PC-9 (cell line): ENCODE measurements around the gene SHC3. TPM values are rescaled to one million over a fixed set of nuclear protein-coding genes. Genes with fewer than 3 reads are reported as not detected.

Experiments used
- BruUV-seq: library from RNA; stranded (reverse); fragments of 400-500 nt; replicated peaks from 2 replicates; lab custom pipeline; 2021; lab: Mats Ljungman, UMichigan
- CTCF ChIA-PET: fragments of 300-600 bp; sonication (Branson Sonifier 250); formaldehyde crosslinking; loops from one replicate; lab custom pipeline; 2022; ENCODE audit warnings: antibody characterized with exemption; lab: Charles Lee
- POLR2A ChIA-PET: fragments of 300-600 bp; sonication (Branson Sonifier 250); formaldehyde crosslinking; loops from one replicate; lab custom pipeline; 2022; ENCODE audit warnings: antibody characterized with exemption; ENCODE audit not compliant: unreplicated experiment; lab: Charles Lee
- DNase-seq, 2 experiments: peaks; one replicate each; pipeline versions ENCODE4 v3.0.0 to v3.0.0-alpha.2; 2015 to 2022; ENCODE audit warnings: mixed read lengths in 1 of 2
- H2AFZ ChIP-seq: fragments of 200-600 bp; sonication (generic); 2 replicates; pipeline ENCODE4 v1.8.1; 2017; ENCODE audit warnings: antibody characterized with exemption
- H3F3A ChIP-seq: fragments of 200-600 bp; sonication (generic); 2 replicates; pipeline ENCODE4 v1.8.1; 2017; ENCODE audit warnings: antibody characterized with exemption, mild to moderate bottlenecking, low read depth; ENCODE audit not compliant: insufficient read depth
- H3K27ac ChIP-seq: fragments of 200-600 bp; sonication (generic); 2 replicates; pipeline ENCODE4 v1.6.1; 2016; ENCODE audit warnings: mixed run types
- H3K27me3 ChIP-seq: fragments of 200-600 bp; sonication (generic); 2 replicates; pipeline ENCODE4 v1.6.1; 2016; ENCODE audit warnings: low read depth, mixed run types; ENCODE audit not compliant: insufficient read depth
- H3K36me3 ChIP-seq: fragments of 200-600 bp; sonication (generic); 2 replicates; pipeline ENCODE4 v1.6.1; 2016; ENCODE audit warnings: low read depth, mixed run types
- H3K4me1 ChIP-seq: fragments of 200-600 bp; sonication (generic); replicated peaks from 2 replicates; pipeline ENCODE4 v1.6.1; 2016; ENCODE audit warnings: mixed run types; ENCODE audit not compliant: insufficient read depth
- H3K4me2 ChIP-seq: fragments of 200-600 bp; sonication (generic); 2 replicates; pipeline ENCODE4 v1.6.1; 2017; ENCODE audit warnings: mixed run types
- H3K4me3 ChIP-seq: fragments of 200-600 bp; sonication (generic); 2 replicates; pipeline ENCODE4 v1.6.1; 2016; ENCODE audit warnings: mixed run types
- H3K79me2 ChIP-seq: fragments of 200-600 bp; sonication (generic); 2 replicates; pipeline ENCODE4 v1.6.1; 2017; ENCODE audit warnings: low read depth, mixed run types
- H3K9me2 ChIP-seq: fragments of 200-600 bp; sonication (generic); 2 replicates; pipeline ENCODE4 v1.8.1; 2017; ENCODE audit warnings: mild to moderate bottlenecking; ENCODE audit not compliant: insufficient read depth
- H3K9me3 ChIP-seq: fragments of 200-600 bp; sonication (generic); 2 replicates; pipeline ENCODE4 v1.8.1; 2016; ENCODE audit warnings: low read depth; ENCODE audit not compliant: insufficient read depth
- H4K20me1 ChIP-seq: fragments of 200-600 bp; sonication (generic); 2 replicates; pipeline ENCODE4 v1.8.1; 2017; ENCODE audit not compliant: insufficient read depth
- CTCF ChIP-seq: fragments of 200-600 bp; sonication (generic); conservative IDR thresholded peaks from 2 replicates; pipeline ENCODE4 v1.6.1; 2017; ENCODE audit warnings: mixed run types, antibody characterized with exemption, mild to moderate bottlenecking, moderate library complexity
- EZH2 ChIP-seq: fragments of 200-600 bp; sonication (generic); IDR thresholded peaks from 2 replicates; pipeline ENCODE4 v1.8.0; 2017; ENCODE audit warnings: antibody characterized with exemption, low read depth
- intact Hi-C: fragments of 100-400 bp; cut with micrococcal nuclease; formaldehyde crosslinking; loops from one replicate; pipeline ENCODE4 v1.10.0; 2022; ENCODE audit not compliant: unreplicated experiment
- total RNA-seq: library from RNA; stranded (reverse); gene quantifications from 2 replicates; pipeline ENCODE4 v1.2.3, GENCODE V29; 2021

Gene SHC3
- total RNA-seq, 1 experiment from 2014 or later = 15.9 TPM

GRCh38 chr9:89011683-89012082 lies 166.9 kb downstream of the SHC3 start:
- CTCF ChIA-PET = no interaction called here
- Histone ChIP-seq H4K20me1 (no peaks in the 10 kb centered on the region), H2AFZ (no peak overlapping the region), H3K4me2 (no peak overlapping the region), H3K27me3 (no peaks in the 10 kb centered on the region), H3K9me3 (no peaks in the 10 kb centered on the region), H3K36me3 (no peaks in the 10 kb centered on the region), H3K79me2 (no peaks in the 10 kb centered on the region), H3K27ac (no peak overlapping the region), H3F3A (no peaks in the 10 kb centered on the region), H3K4me3 (no peak overlapping the region), H3K4me1 (no peaks in the 10 kb centered on the region), H3K9me2 (no peaks in the 10 kb centered on the region)
- no peak for DNase-seq
- POLR2A ChIA-PET = no interaction called here
- no TSS peak for BruUV-seq
- TF ChIP-seq CTCF = no peak
- no peak for TF ChIP-seq EZH2
- intact Hi-C loops = no loop called here

- no peaks in the 10 kb centered on the region for H3K9me2 ChIP-seq
- no peak overlapping the region for H2AFZ ChIP-seq
- no peaks in the 10 kb centered on the region for H3K79me2 ChIP-seq
- no peaks in the 10 kb centered on the region for H3K9me3 ChIP-seq
- BruUV-seq = no TSS peak
- no peaks in the 10 kb centered on the region for H3K4me1 ChIP-seq
- no peaks in the 10 kb centered on the region for H3K27me3 ChIP-seq
- no peak for DNase-seq
- no peak for TF ChIP-seq CTCF
- no peak for TF ChIP-seq EZH2
- POLR2A ChIA-PET = no interaction called here
- no peak overlapping the region for H3K4me3 ChIP-seq
- H3K4me2 ChIP-seq = no peak overlapping the region
- H4K20me1 ChIP-seq = no peaks in the 10 kb centered on the region
- no peak overlapping the region for H3K27ac ChIP-seq
- no peaks in the 10 kb centered on the region for H3K36me3 ChIP-seq
- CTCF ChIA-PET = interaction anchor here (0.6 kb wide), 1 partner anchor 166 kb away, joined by 3 read pairs; no protein-coding TSS in a partner anchor
- intact Hi-C loops = no loop called here
- H3F3A ChIP-seq = no peaks in the 10 kb centered on the region
Measured at GRCh38 chr9:89010526-89011111, 168.0 kb downstream of the SHC3 start.

- intact Hi-C loops = no loop called here
- H3K4me3 ChIP-seq = no peak overlapping the region
- no peak overlapping the region for H2AFZ ChIP-seq
- H3K4me1 ChIP-seq = no peaks in the 10 kb centered on the region
- H3K9me2 ChIP-seq = no peaks in the 10 kb centered on the region
- no peaks in the 10 kb centered on the region for H3F3A ChIP-seq
- H3K9me3 ChIP-seq = no peaks in the 10 kb centered on the region
- no peaks in the 10 kb centered on the region for H3K79me2 ChIP-seq
- DNase-seq = no peak
- H4K20me1 ChIP-seq = no peaks in the 10 kb centered on the region
- no peak overlapping the region for H3K27ac ChIP-seq
- no peaks in the 10 kb centered on the region for H3K36me3 ChIP-seq
- ChIA-PET CTCF (no interaction called here), POLR2A (no interaction called here)
- no peaks in the 10 kb centered on the region for H3K27me3 ChIP-seq
- H3K4me2 ChIP-seq = no peak overlapping the region
- no TSS peak for BruUV-seq
- TF ChIP-seq CTCF = no peak
- no peak for TF ChIP-seq EZH2
Measured at GRCh38 chr9:89010056-89010455, 168.6 kb downstream of the SHC3 start.
